ENCODE results near the gene SLC30A5. TPM values are rescaled to one million over a fixed set of nuclear protein-coding genes. Genes with fewer than 3 reads are reported as not detected.

SLC30A5 gene
- total and polyA plus RNA-seq, 2 of the 13 experiments (the other 11 are each of a cell fraction or from before 2014, with no cell fraction given) = 46.0 to 53.6 TPM

DNA sequence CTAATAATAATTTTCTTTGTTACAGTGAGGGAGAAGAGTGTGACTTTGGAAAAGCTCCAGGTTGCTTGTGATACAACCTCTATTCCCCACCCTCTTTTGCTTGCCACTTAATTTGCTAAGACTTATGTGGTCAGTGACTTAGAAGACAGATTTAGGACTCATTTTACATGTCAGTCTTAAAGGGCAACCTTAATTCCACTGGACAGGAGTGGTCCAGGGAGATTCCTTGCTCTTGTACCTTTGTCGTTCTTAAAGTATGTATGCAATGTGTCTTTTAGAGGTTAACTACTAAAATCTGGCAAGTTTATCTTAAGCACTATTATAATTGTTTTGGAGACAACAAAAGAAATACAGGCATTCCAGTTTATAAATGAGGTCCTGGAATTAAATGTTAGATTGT lies 20.0 kb downstream of the SLC30A5 start:
- ATAC-seq (no peak), DNase-seq (ENCODE audit: low spot score) (no peak), FAIRE-seq (no peak)
- Histone ChIP-seq H3K79me2 (ENCODE audit: insufficient read depth, low read length) (no peaks in the 10 kb centered on the region), H3K4me2 (ENCODE audit: low read depth, low read length) (no peak overlapping the region), H3K9ac (ENCODE audit: insufficient read depth, low read depth, low read length) (no peak overlapping the region), H3K36me3 (replicated peaks in 1 of 2; ENCODE audit: control insufficient read depth in 1 of 2, insufficient read depth in 2 of 2, low read length in 2 of 2) (peaks cover 6 to 48% of the 10 kb centered on the region in 2 experiments; a peak in 4 of 5 replicates), H4K20me1 (ENCODE audit: insufficient read depth, low read length) (no peaks in the 10 kb centered on the region), H3K9me3 (ENCODE audit: low read length) (peaks cover 10% of the 10 kb centered on the region), H3K27me3 (ENCODE audit: control insufficient read depth in 1 of 2, insufficient read depth in 2 of 2, low read length in 2 of 2) (no peaks in the 10 kb centered on the region), H3K4me3 (replicated peaks in 1 of 3; ENCODE audit: insufficient read depth in 1 of 3, low read depth in 2 of 3, low read length in 3 of 3) (no peak overlapping the region), H3K4me1 (ENCODE audit: insufficient read depth, low read length) (no peaks in the 10 kb centered on the region), H2AFZ (ENCODE audit: low read length) (no peak overlapping the region), H3K27ac (ENCODE audit: extremely low read length, insufficient read depth, low read length) (no peak overlapping the region)
- ChIA-PET CTCF (ENCODE audit: low intra/inter-chr PET ratio, low total read pairs) (no interaction called here), POLR2A (no interaction called here)
- 93% methylated on average over 1 of the region's 1 CpG for WGBS (ENCODE audit: low lambda C conversion rate)
- in situ Hi-C loops (cut with HindIII; ENCODE audit: extremely low pct_ligation_motif_present, low pct_unique_long_range_greater_than_20kb) (no loop called here), intact Hi-C loops (cut with micrococcal nuclease; ENCODE audit: unreplicated experiment) (no loop called here)
- no peak for TF ChIP-seq GATAD1 (CRISPR knock-in tag; IDR thresholded peaks at IDR 0.05)
- BruUV-seq (replicated peaks) = no TSS peak

DNA sequence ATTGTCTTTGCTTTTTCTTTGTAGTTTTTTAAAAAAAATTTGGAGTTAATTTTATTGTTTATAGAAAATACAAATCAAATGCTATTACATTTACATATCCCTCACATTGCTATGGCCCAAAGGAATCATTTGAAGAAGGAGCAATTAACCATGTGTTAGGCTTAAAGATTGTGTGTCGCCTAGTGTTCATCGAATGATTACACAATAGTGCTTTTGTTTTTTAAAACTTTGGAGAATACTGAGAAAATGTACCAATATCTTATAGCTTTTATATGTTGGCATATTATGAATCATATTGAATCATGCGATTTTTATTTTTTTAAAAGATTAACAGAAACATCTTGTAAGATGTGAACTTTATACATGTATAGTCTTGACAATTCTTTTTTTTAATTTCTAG lies 21.7 kb downstream of the SLC30A5 start:
- TF ChIP-seq CEBPB (IDR thresholded peaks at IDR 0.05; ENCODE audit: borderline replicate concordance, low read depth, low read length) (peak; percentile 44), ZC3H4 (CRISPR knock-in tag; IDR thresholded peaks at IDR 0.05; ENCODE audit: borderline replicate concordance) (no peak)
- H2AFZ ChIP-seq (ENCODE audit: low read length) = no peak overlapping the region
- in situ Hi-C loops (cut with HindIII; ENCODE audit: extremely low pct_ligation_motif_present, low pct_unique_long_range_greater_than_20kb) = no loop called here
- ChIA-PET CTCF (ENCODE audit: low intra/inter-chr PET ratio, low total read pairs) (no interaction called here), POLR2A (no interaction called here)
- H3K4me3 ChIP-seq (replicated peaks in 1 of 3; ENCODE audit: insufficient read depth in 1 of 3, low read depth in 2 of 3, low read length in 3 of 3) = no peak overlapping the region
- intact Hi-C loops (cut with micrococcal nuclease; ENCODE audit: unreplicated experiment) = no loop called here
- no peaks in the 10 kb centered on the region for H3K79me2 ChIP-seq (ENCODE audit: insufficient read depth, low read length)
- no peaks in the 10 kb centered on the region for H3K9me3 ChIP-seq (ENCODE audit: low read length)
- no peak for ATAC-seq
- no peak for DNase-seq (ENCODE audit: low spot score)
- no peaks in the 10 kb centered on the region for H3K27me3 ChIP-seq (ENCODE audit: control insufficient read depth in 1 of 2, insufficient read depth in 2 of 2, low read length in 2 of 2)
- no peak overlapping the region for H3K4me2 ChIP-seq (ENCODE audit: low read depth, low read length)
- peaks cover 4 to 43% of the 10 kb centered on the region in 2 experiments; a peak in 4 of 5 replicates for H3K36me3 ChIP-seq (replicated peaks in 1 of 2; ENCODE audit: control insufficient read depth in 1 of 2, insufficient read depth in 2 of 2, low read length in 2 of 2)
- no TSS peak for BruUV-seq (replicated peaks)
- no peak for FAIRE-seq
- no peak overlapping the region for H3K27ac ChIP-seq (ENCODE audit: extremely low read length, insufficient read depth, low read length)
- no peak overlapping the region for H3K9ac ChIP-seq (ENCODE audit: insufficient read depth, low read depth, low read length)
- no peaks in the 10 kb centered on the region for H4K20me1 ChIP-seq (ENCODE audit: insufficient read depth, low read length)
- 95% methylated on average over 3 of the region's 3 CpGs for WGBS (ENCODE audit: low lambda C conversion rate)
- no peaks in the 10 kb centered on the region for H3K4me1 ChIP-seq (ENCODE audit: insufficient read depth, low read length)

DNA sequence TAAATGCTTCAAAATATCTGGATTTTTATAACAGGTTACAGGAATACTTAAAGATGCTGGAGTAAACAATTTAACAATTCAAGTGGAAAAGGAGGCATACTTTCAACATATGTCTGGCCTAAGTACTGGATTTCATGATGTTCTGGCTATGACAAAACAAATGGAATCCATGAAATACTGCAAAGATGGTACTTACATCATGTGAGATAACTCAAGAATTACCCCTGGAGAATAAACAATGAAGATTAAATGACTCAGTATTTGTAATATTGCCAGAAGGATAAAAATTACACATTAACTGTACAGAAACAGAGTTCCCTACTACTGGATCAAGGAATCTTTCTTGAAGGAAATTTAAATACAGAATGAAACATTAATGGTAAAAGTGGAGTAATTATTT lies 35.6 kb downstream of the SLC30A5 start:
- ATAC-seq (no peak), FAIRE-seq (no peak), DNase-seq (ENCODE audit: low spot score) (no peak)
- POLR2A ChIA-PET = no interaction called here
- no TSS peak for BruUV-seq (replicated peaks)
- Histone ChIP-seq H3K9me3 (ENCODE audit: low read length) (no peaks in the 10 kb centered on the region), H3K9ac (ENCODE audit: insufficient read depth, low read depth, low read length) (no peak overlapping the region), H2AFZ (ENCODE audit: low read length) (no peak overlapping the region), H3K27ac (ENCODE audit: extremely low read length, insufficient read depth, low read length) (no peak overlapping the region), H3K4me2 (ENCODE audit: low read depth, low read length) (no peak overlapping the region), H3K79me2 (ENCODE audit: insufficient read depth, low read length) (no peaks in the 10 kb centered on the region), H3K4me1 (ENCODE audit: insufficient read depth, low read length) (no peaks in the 10 kb centered on the region), H3K27me3 (ENCODE audit: control insufficient read depth in 1 of 2, insufficient read depth in 2 of 2, low read length in 2 of 2) (no peaks in the 10 kb centered on the region), H4K20me1 (ENCODE audit: insufficient read depth, low read length) (no peaks in the 10 kb centered on the region), H3K4me3 (replicated peaks in 1 of 3; ENCODE audit: insufficient read depth in 1 of 3, low read depth in 2 of 3, low read length in 3 of 3) (no peak overlapping the region), H3K36me3 (replicated peaks in 1 of 2; ENCODE audit: control insufficient read depth in 1 of 2, insufficient read depth in 2 of 2, low read length in 2 of 2) (peaks cover 0 to 19% of the 10 kb centered on the region in 2 experiments; a peak in 2 of 5 replicates)
- in situ Hi-C loops (cut with HindIII; ENCODE audit: extremely low pct_ligation_motif_present, low pct_unique_long_range_greater_than_20kb) (no loop called here), intact Hi-C loops (cut with micrococcal nuclease; ENCODE audit: unreplicated experiment) (no loop called here)
- CTCF ChIA-PET (ENCODE audit: low intra/inter-chr PET ratio, low total read pairs) = no interaction called here
- TF ChIP-seq CENPT (CRISPR knock-in tag; IDR thresholded peaks at IDR 0.05; ENCODE audit: low read depth) (no peak), ZNF549 (CRISPR knock-in tag; IDR thresholded peaks at IDR 0.05) (no peak), SRSF9 (IDR thresholded peaks at IDR 0.05; ENCODE audit: borderline replicate concordance, insufficient read depth, low read depth, low read length, poor library complexity, severe bottlenecking) (no peak), MTA1 (CRISPR knock-in tag; IDR thresholded peaks at IDR 0.05; ENCODE audit: borderline replicate concordance) (no peak), ERF (CRISPR knock-in tag; IDR thresholded peaks at IDR 0.05) (no peak), IKZF1 (IDR thresholded peaks at IDR 0.05) (no peak), ASH2L (IDR thresholded peaks at IDR 0.05; ENCODE audit: insufficient read length, low read depth, low read length) (no peak), KDM1A (CRISPR knock-in tag; IDR thresholded peaks at IDR 0.05) (no peak), POGZ (CRISPR knock-in tag; IDR thresholded peaks at IDR 0.05) (no peak)
- TF ChIP-seq, protein P1, sequence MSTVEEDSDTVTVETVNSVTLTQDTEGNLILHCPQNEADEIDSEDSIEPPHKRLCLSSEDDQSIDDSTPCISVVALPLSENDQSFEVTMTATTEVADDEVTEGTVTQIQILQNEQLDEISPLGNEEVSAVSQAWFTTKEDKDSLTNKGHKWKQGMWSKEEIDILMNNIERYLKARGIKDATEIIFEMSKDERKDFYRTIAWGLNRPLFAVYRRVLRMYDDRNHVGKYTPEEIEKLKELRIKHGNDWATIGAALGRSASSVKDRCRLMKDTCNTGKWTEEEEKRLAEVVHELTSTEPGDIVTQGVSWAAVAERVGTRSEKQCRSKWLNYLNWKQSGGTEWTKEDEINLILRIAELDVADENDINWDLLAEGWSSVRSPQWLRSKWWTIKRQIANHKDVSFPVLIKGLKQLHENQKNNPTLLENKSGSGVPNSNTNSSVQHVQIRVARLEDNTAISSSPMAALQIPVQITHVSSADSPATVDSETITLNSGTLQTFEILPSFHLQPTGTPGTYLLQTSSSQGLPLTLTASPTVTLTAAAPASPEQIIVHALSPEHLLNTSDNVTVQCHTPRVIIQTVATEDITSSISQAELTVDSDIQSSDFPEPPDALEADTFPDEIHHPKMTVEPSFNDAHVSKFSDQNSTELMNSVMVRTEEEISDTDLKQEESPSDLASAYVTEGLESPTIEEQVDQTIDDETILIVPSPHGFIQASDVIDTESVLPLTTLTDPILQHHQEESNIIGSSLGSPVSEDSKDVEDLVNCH (CRISPR knock-in tag; IDR thresholded peaks at IDR 0.05) = no peak
